SJCRH30 (cell line): ENCODE measurements around the gene COL5A1. TPM values are rescaled to one million over a fixed set of nuclear protein-coding genes. Genes with fewer than 3 reads are reported as not detected.

Experiments
- DNase-seq, 2 experiments: peaks; one replicate each; pipeline ENCODE4 v3.0.0-alpha.2; 2015 to 2020
- H3K27ac ChIP-seq: fragments of 250-450 bp; sonication (Bioruptor Pico); 2 replicates; pipeline ENCODE4 v1.5.1; 2020; ENCODE audit warnings: mild to moderate bottlenecking, moderate library complexity
- H3K27me3 ChIP-seq: fragments of 250-450 bp; sonication (Bioruptor Pico); 2 replicates; pipeline ENCODE4 v1.5.1; 2020; ENCODE audit warnings: mild to moderate bottlenecking, moderate library complexity
- H3K36me3 ChIP-seq: fragments of 250-450 bp; sonication (Bioruptor Pico); 2 replicates; pipeline ENCODE4 v1.5.1; 2020; ENCODE audit warnings: mild to moderate bottlenecking, moderate library complexity
- H3K4me1 ChIP-seq: fragments of 250-450 bp; sonication (Bioruptor Pico); 2 replicates; pipeline ENCODE4 v1.5.1; 2020; ENCODE audit warnings: mild to moderate bottlenecking, moderate library complexity
- H3K4me3 ChIP-seq: fragments of 250-450 bp; sonication (Bioruptor Pico); 2 replicates; pipeline ENCODE4 v1.5.1; 2020; ENCODE audit warnings: mild to moderate bottlenecking, moderate library complexity
- H3K9me3 ChIP-seq: fragments of 250-450 bp; sonication (Bioruptor Pico); replicated peaks from 2 replicates; pipeline ENCODE4 v1.5.1; 2020; ENCODE audit warnings: mild to moderate bottlenecking, moderate library complexity
- total RNA-seq: library from RNA; depleted of rRNA; stranded (reverse); fragments of >200 nt; shearing (Covaris generic); gene quantifications from 2 replicates; pipeline ENCODE4 v1.2.3, GENCODE V29; 2014

The COL5A1 gene
- total RNA-seq, 1 experiment from 2014 or later: 32.1 TPM

DNA sequence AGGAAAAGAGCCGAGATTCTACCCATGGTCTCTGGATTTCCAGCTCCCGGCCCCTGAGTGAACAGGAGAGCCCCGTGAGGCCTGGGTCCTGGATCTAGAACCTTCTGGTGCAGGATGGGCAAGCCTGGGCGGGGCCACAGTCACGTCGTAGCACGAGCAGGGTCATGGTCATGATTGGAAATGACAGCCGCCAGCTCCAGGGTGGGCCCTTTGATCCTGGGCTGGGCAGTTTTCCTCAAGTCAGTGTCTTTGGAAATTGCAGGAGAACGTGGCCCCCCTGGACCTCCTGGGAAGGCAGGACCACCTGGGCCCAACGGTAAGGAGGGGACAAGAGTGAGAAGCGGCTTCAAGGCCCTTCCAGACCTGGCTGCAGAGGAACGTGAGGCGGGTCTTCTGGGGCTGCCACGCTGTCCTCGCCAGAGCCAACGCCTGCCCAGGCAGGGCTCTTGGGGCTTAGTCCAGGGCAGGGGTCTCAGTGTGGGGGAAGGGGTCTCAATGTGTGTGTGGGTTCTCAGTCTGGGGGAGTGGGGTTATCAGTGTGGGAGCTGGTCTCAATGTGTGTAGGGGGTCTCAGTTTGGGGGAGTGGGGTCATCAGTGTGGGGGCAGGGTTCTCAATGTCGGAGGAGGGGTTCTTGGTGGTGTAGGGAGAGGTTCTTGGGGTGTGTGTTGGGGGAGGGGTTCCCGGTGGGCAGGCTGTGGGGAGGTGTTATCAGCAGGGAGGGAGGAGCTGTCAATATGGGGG is 241.6 kb downstream of the COL5A1 start:
- no peak overlapping the region for H3K27ac ChIP-seq

DNA sequence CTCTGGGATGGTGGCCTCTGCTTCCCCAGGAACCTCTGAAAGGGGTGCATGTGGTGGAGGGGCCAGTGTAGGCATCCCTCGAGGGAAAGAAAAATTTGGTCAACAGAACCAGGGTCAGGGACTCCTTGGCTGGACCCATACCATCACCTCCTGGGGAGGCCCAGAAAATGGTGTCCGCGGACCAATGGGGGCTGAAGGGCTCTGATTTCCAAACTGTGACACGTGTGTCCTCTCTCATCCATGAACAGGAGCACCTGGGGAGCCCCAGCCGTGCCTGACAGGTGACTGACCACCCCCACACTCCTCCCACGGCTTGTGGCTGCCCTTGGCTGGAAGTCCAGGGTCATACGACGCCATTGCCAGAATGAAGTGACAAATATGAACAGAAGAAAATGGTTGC is 242.9 kb downstream of the COL5A1 start:
- DNase-seq: no peak
- no peaks in the 10 kb centered on the region for H3K9me3 ChIP-seq

More for the DNA sequence above, 241.6 kb downstream of the COL5A1 start:
- no peak for DNase-seq
- Histone ChIP-seq H3K27me3 (peaks cover 7% of the 10 kb centered on the region; the same call in 1 of the 2 replicates), H3K9me3 (no peaks in the 10 kb centered on the region), H3K4me3 (no peak overlapping the region), H3K36me3 (no peaks in the 10 kb centered on the region), H3K4me1 (peaks cover under 1% of the 10 kb centered on the region; the same call in 1 of the 2 replicates)

GRCh38 chr9:134885001-134885678 is 243.5 kb downstream of the COL5A1 start:
- H3K27me3 ChIP-seq: peaks cover 2% of the 10 kb centered on the region; the same call in 1 of the 2 replicates
- H3K36me3 ChIP-seq: no peaks in the 10 kb centered on the region
- H3K4me3 ChIP-seq: no peak overlapping the region
- no peak overlapping the region for H3K27ac ChIP-seq
- peaks cover 20% of the 10 kb centered on the region for H3K4me1 ChIP-seq
- no peaks in the 10 kb centered on the region for H3K9me3 ChIP-seq
- DNase-seq: no peak

More for the DNA sequence above, 242.9 kb downstream of the COL5A1 start:
- no peak overlapping the region for H3K27ac ChIP-seq
- peaks cover 13% of the 10 kb centered on the region for H3K4me1 ChIP-seq
- H3K27me3 ChIP-seq: peaks cover 4% of the 10 kb centered on the region; the same call in 1 of the 2 replicates
- H3K36me3 ChIP-seq: no peaks in the 10 kb centered on the region
- H3K4me3 ChIP-seq: no peak overlapping the region

DNA sequence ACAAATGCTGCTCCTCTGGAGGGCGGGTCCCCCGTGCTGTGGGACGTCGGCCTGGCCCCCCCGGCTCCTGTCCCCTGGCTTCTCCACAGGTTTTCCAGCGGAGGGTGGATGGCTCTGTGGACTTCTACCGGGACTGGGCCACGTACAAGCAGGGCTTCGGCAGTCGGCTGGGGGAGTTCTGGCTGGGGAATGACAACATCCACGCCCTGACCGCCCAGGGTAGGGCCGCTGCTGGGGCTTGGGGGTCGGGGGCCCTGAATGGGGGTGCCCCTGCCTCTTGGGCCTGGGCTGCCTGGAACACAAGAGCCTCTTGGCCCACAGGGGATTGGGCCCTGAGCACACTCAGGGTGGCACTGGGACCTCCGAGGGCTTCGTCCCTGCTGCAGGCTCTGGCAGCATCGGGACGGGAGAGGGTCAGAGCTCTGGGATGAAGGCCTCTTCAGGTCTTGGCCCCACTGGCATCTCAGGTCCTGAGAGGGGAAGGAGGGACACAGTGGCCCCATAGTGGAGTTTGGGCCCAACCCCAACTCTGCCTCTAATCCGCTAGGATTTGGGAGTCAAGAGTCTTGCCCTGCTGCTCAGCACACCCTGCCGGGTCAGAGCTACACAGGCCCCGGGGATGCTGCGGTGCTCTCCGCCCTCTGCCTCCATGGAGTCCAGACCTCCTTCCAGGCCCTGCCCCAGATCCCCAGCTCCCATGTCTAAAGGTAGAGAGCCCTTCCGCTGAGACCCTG is 244.2 kb downstream of the COL5A1 start:
- no peaks in the 10 kb centered on the region for H3K36me3 ChIP-seq
- H3K27ac ChIP-seq: no peak overlapping the region
- no peak overlapping the region for H3K4me3 ChIP-seq
- H3K9me3 ChIP-seq: no peaks in the 10 kb centered on the region
- no peak for DNase-seq
- peaks cover 22% of the 10 kb centered on the region for H3K4me1 ChIP-seq
- no peaks in the 10 kb centered on the region for H3K27me3 ChIP-seq

DNA sequence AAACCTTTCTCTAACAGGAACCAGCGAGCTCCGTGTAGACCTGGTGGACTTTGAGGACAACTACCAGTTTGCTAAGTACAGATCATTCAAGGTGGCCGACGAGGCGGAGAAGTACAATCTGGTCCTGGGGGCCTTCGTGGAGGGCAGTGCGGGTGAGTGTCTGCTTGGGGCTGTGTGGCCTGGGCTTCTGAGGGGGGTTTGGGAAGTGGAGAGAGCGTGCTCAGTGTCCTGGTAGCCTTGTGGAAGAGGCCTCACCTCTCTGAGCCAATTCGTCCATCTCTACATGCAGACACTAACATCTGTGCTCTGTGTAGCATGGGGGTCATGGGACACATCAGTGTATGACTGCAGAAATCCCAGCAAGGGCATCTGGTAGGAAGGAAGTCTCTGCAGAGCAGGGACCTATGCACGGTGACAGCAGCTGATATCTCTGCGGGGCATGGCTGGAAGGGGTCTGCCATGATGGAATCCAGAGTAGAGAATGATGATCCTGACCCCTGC is 244.9 kb downstream of the COL5A1 start:
- no peaks in the 10 kb centered on the region for H3K36me3 ChIP-seq
- no peak for DNase-seq
- no peaks in the 10 kb centered on the region for H3K27me3 ChIP-seq
- no peaks in the 10 kb centered on the region for H3K9me3 ChIP-seq
- H3K27ac ChIP-seq: no peak overlapping the region
- H3K4me1 ChIP-seq: peaks cover 22% of the 10 kb centered on the region
- H3K4me3 ChIP-seq: no peak overlapping the region

- Histone ChIP-seq H3K4me1 (peaks cover 22% of the 10 kb centered on the region), H3K27ac (no peak overlapping the region), H3K27me3 (no peaks in the 10 kb centered on the region), H3K36me3 (no peaks in the 10 kb centered on the region), H3K9me3 (no peaks in the 10 kb centered on the region), H3K4me3 (no peak overlapping the region)
- no peak for DNase-seq
These were observed 245.6 kb downstream of the COL5A1 start for GRCh38 chr9:134887219-134887618.

- no peaks in the 10 kb centered on the region for H3K9me3 ChIP-seq
- DNase-seq: no peak
- H3K27ac ChIP-seq: peak overlapping the region; percentile 47
- no peaks in the 10 kb centered on the region for H3K27me3 ChIP-seq
- H3K4me3 ChIP-seq: no peak overlapping the region
- peaks cover 22% of the 10 kb centered on the region for H3K4me1 ChIP-seq
- H3K36me3 ChIP-seq: no peaks in the 10 kb centered on the region
These were observed 246.3 kb downstream of the COL5A1 start for GRCh38 chr9:134887686-134888602.

GRCh38 chr9:134888603-134889190 is 247.1 kb downstream of the COL5A1 start:
- Histone ChIP-seq H3K9me3 (no peaks in the 10 kb centered on the region), H3K27ac (peak overlapping the region; percentile 47), H3K27me3 (no peaks in the 10 kb centered on the region), H3K4me1 (peaks cover 22% of the 10 kb centered on the region), H3K36me3 (no peaks in the 10 kb centered on the region), H3K4me3 (no peak overlapping the region)
- DNase-seq: peak; percentile 85 to 93

DNA sequence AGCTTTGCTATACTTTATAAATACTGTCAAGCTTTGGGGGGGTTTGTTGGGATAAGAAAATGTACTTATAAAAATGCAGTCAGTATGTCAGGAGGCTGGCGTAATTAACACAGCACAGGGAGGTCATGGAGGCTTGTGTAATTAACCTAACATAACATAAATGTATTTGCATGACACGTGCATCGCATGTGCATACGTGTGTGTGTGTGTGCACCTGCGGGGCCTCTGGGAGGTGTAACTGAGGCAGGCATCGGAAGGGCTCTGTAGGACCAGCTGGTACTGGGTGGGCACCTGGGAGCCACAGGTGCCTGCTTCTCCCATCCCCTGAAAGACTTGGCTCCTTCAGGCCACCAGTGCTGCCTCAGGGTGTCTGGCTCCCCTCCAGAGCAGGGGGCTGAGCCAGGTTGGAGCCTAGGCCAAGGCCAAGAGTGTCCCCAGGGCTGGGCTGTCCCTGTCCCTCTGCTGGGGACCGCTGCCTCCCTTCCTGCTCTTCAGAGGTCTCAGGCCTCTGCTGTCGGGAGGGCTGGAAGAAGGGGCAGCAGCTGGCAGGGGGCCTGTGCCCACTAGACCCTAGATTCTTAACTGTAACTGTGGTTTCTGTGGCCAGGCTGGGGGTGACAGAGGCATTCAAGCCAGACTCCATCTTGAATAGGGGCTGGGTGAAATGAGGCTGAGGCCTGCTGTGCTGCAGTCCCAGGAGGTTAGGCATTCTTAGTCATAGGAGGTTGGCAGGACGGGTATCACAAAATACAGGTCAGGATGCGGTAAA is 248.0 kb downstream of the COL5A1 start:
- no peaks in the 10 kb centered on the region for H3K36me3 ChIP-seq
- H3K4me1 ChIP-seq: peaks cover 22% of the 10 kb centered on the region
- no peak overlapping the region for H3K27ac ChIP-seq
- no peak overlapping the region for H3K4me3 ChIP-seq
- peaks cover 2% of the 10 kb centered on the region for H3K9me3 ChIP-seq
- H3K27me3 ChIP-seq: no peaks in the 10 kb centered on the region
- DNase-seq: peak in 1 of 2 experiments; percentile 24

DNA sequence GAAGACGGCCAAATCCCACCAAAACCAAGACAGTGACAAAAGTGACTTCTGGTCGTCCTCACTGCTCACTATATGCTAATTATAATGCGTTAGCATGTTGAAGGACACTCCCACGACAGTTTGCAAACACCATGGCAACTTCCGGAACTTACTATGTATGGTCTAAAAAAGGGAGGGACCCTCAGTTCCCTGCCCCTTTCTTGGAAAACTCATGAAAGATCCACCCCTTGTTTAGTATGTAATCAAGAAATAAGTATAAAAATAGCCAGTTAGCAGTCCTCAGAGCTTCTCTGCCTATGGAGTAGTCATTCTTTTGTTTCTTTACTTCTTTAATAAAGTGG is 248.5 kb downstream of the COL5A1 start:
- H3K9me3 ChIP-seq: peaks cover 7% of the 10 kb centered on the region
- H3K36me3 ChIP-seq: no peaks in the 10 kb centered on the region
- no peak overlapping the region for H3K27ac ChIP-seq
- no peak for DNase-seq
- no peak overlapping the region for H3K4me3 ChIP-seq
- H3K4me1 ChIP-seq: peaks cover 23% of the 10 kb centered on the region
- H3K27me3 ChIP-seq: no peaks in the 10 kb centered on the region

DNA sequence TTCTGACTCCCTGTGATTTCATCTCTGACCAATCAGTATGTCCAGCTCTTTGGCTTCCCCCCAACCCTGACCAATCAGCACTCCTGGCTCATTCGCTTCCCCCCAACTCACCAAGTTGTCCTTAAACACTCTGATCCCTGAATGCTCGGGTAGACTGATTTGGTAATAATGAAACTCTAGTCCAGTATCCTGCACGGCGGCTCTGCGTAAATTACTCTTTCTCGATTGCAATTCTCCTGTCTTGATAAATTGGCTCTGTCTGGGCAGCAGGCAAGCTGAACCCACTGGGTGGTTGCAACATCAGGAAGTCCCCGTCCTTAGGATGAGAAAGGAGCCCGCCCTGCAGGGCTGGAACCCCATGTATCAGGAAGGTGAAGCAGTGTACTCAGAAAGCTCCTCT is 249.4 kb downstream of the COL5A1 start:
- H3K4me1 ChIP-seq: peaks cover 30% of the 10 kb centered on the region
- DNase-seq: no peak
- H3K36me3 ChIP-seq: no peaks in the 10 kb centered on the region
- no peak overlapping the region for H3K27ac ChIP-seq
- H3K9me3 ChIP-seq: peaks cover 7% of the 10 kb centered on the region
- no peak overlapping the region for H3K4me3 ChIP-seq
- H3K27me3 ChIP-seq: no peaks in the 10 kb centered on the region

DNA sequence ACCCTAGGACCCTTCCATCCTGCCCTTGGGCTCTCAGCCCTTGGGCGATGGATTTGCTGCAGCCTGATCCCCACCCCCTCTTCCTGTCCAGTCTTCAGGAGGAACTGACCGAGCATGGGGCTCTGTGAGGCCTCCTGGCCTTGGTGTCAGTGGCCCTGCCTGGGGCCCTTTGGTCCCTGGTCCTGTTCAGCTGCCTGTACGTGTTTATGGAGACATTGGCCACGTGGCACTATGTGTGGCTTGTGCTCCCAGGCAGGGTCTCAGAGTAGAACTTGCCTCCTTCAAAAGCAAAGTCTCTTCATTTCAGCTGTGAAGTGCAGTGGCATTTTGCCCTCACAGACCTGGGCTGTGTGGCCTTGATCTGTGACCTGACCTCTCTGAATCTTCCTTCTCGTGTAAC is 250.1 kb downstream of the COL5A1 start:
- Histone ChIP-seq H3K4me1 (peaks cover 34% of the 10 kb centered on the region), H3K4me3 (no peak overlapping the region), H3K9me3 (peaks cover 7% of the 10 kb centered on the region), H3K27ac (no peak overlapping the region), H3K36me3 (no peaks in the 10 kb centered on the region), H3K27me3 (no peaks in the 10 kb centered on the region)
- DNase-seq: peak in 1 of 2 experiments; percentile 1

DNA sequence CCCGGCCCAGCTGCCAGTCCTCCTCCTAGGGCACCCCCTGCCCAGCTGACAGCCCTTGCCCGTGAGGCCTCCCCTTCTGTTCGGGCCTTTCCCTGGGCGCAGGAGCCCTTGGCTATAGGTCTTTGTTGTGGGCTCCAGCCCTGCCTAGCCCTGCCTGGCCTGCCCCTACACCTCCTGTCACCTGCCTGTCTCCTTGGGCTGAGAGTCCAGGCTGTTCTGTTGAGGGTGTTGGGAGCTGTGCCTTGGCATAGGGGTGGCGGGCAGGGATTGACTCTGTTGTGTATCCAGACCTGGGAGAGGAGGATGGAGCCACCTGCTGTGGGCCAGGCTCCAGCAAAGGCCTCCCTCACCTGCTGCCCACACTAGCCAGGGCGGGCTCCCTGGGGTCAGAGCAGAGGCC is 250.6 kb downstream of the COL5A1 start:
- Histone ChIP-seq H3K4me3 (no peak overlapping the region), H3K36me3 (no peaks in the 10 kb centered on the region), H3K4me1 (peaks cover 40% of the 10 kb centered on the region), H3K9me3 (peaks cover 7% of the 10 kb centered on the region), H3K27ac (no peak overlapping the region), H3K27me3 (no peaks in the 10 kb centered on the region)
- peak in 1 of 2 experiments; percentile 2 for DNase-seq
